Stromal cell of bone marrow (primary cell): Measurements from ENCODE around the gene PCAT6.
"Not testable (repeated sequence)": the region's sequence is repeated elsewhere in the genome, so short reads cannot be mapped to it uniquely, and the experiment has no call there.

ENCODE experiments used
- DNase-seq: peaks from one replicate; pipeline ENCODE4 v3.0.0-alpha.2; 2012; ENCODE audit warnings: low read depth

Gene PCAT6

GRCh38 chr1:202807451-202807925 is 3.3 kb upstream of the PCAT6 start:
- DNase-seq, result no peak

GRCh38 chr1:202807926-202808757 is 2.6 kb upstream of the PCAT6 start, which contains the start of gene KDM5B:
Gene KDM5B, minus strand, starts transcription at chr1:202808421. Its CDS starts 116 bp downstream, at chr1:202808305.
- peak; percentile 33 for DNase-seq

GRCh38 chr1:202809597-202810159 is 1.1 kb upstream of the PCAT6 start:
- no peak for DNase-seq

GRCh38 chr1:202810193-202810614 is 550 bp upstream of the PCAT6 start:
- DNase-seq, result no peak

GRCh38 chr1:202811296-202812175 is 782 bp downstream of the PCAT6 start:
- DNase-seq, result no peak

- no peak for DNase-seq
These were observed 1.6 kb downstream of the PCAT6 start for GRCh38 chr1:202812176-202813026.

- DNase-seq, result no peak
These were observed 4.4 kb downstream of the PCAT6 start for GRCh38 chr1:202815120-202815519.

- DNase-seq, result no peak
These were observed 8.1 kb downstream of the PCAT6 start for GRCh38 chr1:202818819-202819218.

- DNase-seq, result peak; percentile 22
These were observed 10.7 kb downstream of the PCAT6 start for GRCh38 chr1:202821467-202821866.

GRCh38 chr1:202825748-202826147 is 15.0 kb downstream of the PCAT6 start:
- DNase-seq, result no peak

GRCh38 chr1:202829223-202829622 is 18.5 kb downstream of the PCAT6 start:
- not testable (repeated sequence) for DNase-seq

GRCh38 chr1:202831906-202832305 is 21.2 kb downstream of the PCAT6 start:
- DNase-seq, result no peak

GRCh38 chr1:202834771-202835547 is 24.2 kb downstream of the PCAT6 start:
- DNase-seq, result no peak

GRCh38 chr1:202835548-202836072 is 24.9 kb downstream of the PCAT6 start:
- no peak for DNase-seq

GRCh38 chr1:202836623-202837403 is 26.1 kb downstream of the PCAT6 start:
- DNase-seq, result no peak

GRCh38 chr1:202837746-202838262 is 27.1 kb downstream of the PCAT6 start:
- no peak for DNase-seq

GRCh38 chr1:202843081-202843480 is 32.3 kb downstream of the PCAT6 start:
- DNase-seq, result no peak

- no peak for DNase-seq
These were observed 33.5 kb downstream of the PCAT6 start for GRCh38 chr1:202844259-202844658.

- DNase-seq, result no peak
These were observed 34.2 kb downstream of the PCAT6 start for GRCh38 chr1:202844935-202845334.
